GM19372 (cell line): ENCODE measurements around the gene C5orf46.
"Not testable (repeated sequence)": the region's sequence is repeated elsewhere in the genome, so short reads cannot be mapped to it uniquely, and the experiment has no call there.

Experiments used
- ATAC-seq: cut with Tn5 transposase; IDR thresholded peaks from one replicate; pipeline ENCODE4 v1.9.1; 2021; ENCODE audit warnings: mild to moderate bottlenecking, low read depth, moderate library complexity; ENCODE audit not compliant: unreplicated experiment

The C5orf46 gene

DNA sequence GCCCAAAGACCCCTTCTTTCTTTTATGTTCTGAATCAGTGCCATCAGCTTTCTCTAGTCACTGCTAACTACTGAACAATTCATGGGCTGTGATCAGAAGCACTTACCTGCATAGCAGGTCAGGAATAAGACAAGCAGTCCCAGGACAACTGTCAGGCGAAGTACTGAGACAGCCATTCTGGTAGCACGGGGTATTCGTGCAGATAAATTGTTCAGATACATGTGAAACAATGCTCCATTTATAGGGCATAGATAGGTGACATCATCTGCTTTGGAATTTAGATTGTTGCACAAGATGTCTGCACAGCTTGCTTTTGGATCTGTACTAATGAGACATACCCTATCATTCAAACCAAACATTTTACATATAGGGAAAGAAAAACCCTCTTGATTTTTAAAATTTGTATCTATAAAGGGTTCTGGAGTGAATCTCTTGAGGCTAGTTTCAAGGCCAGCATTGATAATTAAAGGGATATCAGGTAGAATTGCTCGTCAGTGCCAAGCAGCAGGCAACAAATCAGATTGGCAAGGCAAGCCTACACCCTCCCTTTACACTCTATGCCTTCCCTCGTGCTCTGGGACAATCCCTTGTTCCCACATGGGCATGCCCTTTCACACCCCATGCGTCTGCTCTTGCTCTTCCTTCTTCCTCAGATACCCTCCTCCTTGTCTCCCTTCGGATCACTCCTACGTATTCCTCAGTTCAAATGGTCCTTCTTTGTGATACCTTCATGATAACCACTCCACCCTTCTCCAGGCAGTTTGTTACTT is at the start of gene C5orf46:
TSS of gene C5orf46 (minus strand) at position 213 of the 770 bp plus-strand sequence. CDS start at position 176, 37 bp downstream.
- no peak for ATAC-seq

DNA sequence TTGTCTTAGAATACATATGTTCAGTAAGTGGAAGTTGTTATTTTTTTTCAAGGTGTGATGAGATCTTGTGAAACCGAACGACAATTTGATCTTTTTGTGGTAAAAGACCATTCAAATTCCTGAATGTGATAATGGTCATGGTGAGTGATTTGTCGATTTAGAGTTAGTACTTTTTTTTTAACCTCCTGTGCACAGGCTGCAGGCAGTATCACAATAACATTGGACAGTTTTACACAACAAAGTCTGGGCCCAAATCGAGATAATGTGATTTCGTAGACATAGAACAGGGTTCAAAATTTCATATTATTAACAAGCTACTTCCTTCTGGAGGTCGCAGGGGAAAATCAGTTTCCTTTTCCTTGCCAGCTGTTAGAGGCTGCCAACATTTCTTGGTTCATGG is 48.6 kb upstream of the C5orf46 start:
- ATAC-seq, result no peak

GRCh38 chr5:147949711-147950573 is 43.6 kb upstream of the C5orf46 start:
- ATAC-seq, result peak; percentile 78

DNA sequence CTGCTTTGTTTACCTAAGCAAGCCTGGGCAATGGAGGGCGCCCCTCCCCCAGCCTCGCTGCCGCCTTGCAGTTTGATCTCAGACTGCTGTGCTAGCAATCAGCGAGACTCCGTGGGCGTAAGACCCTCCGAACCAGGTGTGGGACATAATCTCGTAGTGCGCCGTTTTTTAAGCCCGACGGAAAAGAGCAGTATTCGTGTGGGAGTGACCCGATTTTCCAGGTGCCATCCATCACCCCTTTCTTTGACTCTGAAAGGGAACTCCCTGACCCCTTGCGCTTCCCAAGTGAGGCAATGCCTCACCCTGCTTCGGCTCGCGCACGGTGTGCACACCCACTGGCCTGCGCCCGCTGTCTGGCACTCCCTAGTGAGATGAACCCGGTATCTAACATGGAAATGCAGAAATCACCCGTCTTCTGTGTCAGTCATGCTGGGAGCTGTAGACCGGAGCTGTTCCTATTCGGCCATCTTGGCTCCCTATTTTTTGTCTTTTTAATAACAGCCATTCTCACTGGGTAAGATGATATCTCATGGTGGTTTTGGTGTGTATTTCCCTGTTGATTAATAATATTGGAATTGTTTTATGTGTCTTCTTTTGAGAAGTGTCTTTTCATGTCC is 40.4 kb upstream of the C5orf46 start:
- not testable (repeated sequence) for ATAC-seq

DNA sequence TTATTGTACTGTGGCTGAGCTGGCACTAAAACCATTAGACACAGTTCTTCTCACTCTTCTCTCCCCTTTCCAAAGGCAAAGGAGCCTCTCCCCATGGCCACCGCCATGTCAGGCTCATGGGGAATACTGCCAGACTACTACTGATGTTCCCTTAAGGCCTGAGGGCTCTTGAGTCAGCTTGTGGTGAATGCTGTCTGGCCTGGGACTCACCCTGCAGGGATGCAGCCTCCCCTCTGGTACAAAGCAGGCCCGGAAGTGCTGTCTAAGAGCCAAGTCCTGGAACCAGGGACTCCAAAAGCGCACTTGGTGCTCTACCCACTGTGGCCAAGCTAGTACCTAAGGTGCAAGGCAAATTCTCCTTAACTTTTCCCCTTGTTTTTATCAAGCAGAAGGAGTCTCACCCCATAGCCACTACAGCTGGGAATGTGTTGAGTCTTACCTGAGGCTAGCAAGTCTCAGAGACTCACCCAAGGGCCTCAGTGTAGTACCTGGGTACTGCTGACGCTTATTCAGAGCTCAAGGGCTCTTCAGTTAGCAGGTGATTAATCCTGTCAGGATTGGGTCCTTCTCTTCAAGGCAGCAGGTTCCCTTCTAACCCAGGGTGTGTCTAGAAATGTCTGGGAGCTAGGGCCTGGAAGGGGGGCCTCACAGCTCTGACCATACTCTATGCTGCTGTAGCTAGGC is 33.2 kb upstream of the C5orf46 start:
- no peak for ATAC-seq

- no peak for ATAC-seq
Observed at GRCh38 chr5:147935032-147935431, 28.7 kb upstream of the C5orf46 start.

DNA sequence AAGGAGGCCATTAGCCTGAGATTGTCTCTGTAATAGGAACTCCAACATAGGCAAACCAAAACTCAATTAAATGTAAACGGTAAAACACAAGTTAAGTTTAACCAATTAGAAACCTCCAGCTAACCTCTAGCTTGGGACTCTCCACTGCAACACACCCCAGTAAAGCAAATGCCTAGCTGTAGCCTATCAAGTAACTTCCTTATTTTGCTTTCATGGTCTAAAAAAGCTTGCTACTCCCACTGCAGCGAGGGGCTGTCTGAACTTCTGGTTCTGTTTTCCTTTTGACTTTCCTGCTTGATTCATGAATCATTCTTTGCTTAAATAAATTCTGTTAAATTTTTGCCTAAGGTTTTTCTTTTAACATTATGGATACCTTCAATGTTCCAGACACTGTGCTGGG is 24.4 kb upstream of the C5orf46 start:
- ATAC-seq, result peak; percentile 69

DNA sequence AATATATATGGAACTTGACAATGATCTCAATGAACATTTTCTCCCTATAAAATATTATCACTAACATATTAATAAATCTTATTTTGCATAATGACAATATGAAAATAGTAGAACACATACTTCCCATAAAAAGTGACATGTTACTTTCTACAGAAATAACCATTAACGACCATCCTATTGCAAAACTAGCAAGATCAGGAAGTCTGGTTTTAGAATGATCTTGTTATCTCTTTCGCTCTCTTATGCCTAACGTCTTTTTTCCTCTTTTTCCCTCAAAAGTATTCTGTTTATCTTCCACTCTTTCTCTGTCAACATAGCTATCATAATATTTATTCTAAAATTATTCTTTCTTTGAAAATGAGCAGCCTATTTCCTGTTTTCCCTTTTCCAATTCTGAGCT is 21.6 kb upstream of the C5orf46 start:
- no peak for ATAC-seq

GRCh38 chr5:147925020-147925419 is 18.7 kb upstream of the C5orf46 start:
- no peak for ATAC-seq

DNA sequence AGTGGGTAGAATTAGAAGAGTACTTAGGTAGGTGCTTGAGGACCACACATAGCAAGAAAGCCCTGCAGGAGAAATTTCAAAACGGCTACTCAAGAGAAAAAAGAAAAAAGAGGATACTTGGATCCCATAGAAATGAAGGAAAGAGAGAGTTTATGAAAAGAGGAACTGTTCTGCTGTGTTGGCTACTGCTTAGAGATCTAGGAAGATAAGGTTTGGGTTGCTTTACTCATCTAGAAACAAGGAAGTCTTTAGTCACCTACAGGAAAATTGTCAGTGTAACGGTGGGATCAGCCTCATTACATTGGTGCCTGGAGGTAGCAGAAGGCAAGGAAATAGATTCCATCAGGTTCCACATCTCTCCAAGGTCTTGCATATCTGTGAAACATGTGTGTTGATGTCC is 14.8 kb upstream of the C5orf46 start:
- ATAC-seq, result no peak

GRCh38 chr5:147920420-147921030 is 14.2 kb upstream of the C5orf46 start:
- no peak for ATAC-seq

DNA sequence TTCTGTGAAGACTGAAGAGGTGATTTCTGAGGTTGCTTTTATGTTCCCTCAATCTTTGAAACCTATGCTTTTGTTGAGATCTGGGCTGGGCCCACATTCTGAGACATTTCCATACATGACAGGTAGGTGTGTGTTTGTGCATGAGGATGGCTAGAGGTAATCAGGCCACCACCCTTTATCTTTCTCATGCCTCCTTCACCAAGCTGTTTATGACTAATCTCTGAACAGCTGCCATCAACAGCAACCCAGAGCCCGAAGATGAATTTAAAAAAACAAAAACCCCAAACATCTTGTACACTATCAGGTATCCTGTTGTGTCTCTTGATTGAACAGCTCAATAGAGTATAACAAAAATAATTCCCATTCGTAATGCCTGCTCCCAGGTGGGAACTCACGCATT is 12.6 kb upstream of the C5orf46 start:
- no peak for ATAC-seq

DNA sequence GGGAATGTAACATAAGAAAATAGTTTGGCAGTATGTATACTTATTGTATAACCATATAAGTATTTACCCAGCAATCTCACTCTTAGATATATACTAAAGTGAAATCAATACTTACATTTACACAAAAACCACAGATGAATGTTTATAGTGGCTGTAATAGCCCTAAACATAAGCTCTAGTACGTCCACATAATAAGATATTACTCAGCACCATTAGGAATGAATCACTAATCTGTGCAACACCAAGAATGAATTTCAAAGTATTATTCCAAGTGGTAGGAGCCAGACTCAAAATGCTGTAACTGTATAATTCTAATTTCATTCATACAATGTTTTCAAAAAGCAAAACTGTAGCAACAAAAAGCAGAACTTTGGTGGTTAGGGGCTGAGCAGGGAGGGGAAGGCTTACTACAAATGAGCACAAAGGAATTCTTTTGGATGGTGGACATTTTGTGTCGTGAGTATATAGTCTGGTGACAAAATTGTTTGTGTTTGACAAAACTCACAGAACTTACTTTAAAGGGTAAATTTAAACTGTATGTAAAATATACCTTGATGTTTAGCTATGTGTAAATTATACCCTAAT is 11.9 kb upstream of the C5orf46 start:
- ATAC-seq, result no peak

DNA sequence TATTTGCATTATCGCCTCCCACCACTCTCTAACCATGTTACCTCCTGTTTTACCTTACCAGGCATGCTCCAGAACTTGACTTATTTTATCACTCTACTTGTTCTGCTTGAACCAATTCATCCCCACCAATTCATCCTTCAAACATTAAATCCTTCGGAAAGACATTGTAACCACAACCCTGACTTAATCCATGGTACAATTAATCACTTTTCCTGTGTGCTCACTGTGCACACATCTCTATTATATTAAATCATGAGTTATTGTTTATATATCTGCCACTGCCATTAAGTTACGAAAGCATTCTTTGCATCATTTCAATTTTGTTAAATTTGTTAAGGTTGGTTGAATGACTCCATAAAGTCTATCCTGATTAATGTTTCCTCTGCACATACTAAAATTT is 7.4 kb upstream of the C5orf46 start:
- ATAC-seq, result no peak

- ATAC-seq, result no peak
Observed at GRCh38 chr5:147912011-147912410, 5.7 kb upstream of the C5orf46 start.

- no peak for ATAC-seq
Observed at GRCh38 chr5:147911427-147911826, 5.1 kb upstream of the C5orf46 start.

DNA sequence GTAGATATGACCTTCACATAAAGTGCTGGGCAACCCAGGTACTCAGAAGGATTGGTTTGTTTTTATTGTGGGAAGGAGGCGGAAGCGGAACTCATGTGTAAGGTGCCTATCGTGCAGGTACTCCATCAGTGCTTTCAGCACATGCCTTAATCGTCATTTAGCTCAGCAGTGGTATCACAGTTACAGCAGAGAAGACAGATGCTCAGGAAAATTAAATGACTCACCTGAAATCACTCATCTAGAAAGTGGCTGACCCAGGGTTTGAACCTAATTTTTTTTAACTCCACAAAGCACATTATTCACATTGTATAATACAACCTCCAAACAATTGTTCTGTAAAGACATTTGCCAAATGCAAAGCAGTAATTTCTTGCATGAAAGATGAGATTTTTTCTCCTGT is 2.2 kb downstream of the C5orf46 start:
- ATAC-seq, result no peak

DNA sequence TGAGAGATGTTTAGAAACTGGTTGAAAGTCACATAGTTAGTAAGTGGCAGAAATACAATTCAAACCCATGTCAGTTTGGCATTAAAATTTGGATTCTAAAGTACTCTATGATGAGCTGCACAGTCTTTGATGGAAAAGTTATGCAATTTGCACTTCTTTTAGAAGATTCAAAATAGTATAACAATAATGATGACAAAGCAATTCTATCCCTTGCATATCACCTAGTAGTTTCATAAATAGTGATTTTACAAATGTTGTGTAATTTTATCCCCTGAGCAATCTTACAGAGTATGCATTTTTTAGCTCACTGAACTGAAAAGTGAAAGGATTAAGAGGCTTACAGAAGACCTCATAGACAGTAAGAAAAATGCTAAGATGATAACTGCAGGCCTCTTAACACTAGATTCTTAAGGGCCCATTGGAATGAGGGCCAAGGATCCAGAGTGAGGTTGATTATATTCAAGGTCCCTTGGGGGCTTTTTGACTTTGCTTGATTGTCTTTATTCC is 3.7 kb downstream of the C5orf46 start:
- no peak for ATAC-seq

- no peak for ATAC-seq
Observed at GRCh38 chr5:147901599-147902039, 4.7 kb downstream of the C5orf46 start.
